CD14-positive monocyte (primary cell): ENCODE measurements around the gene HMCN1. TPM values are rescaled to one million over a fixed set of nuclear protein-coding genes. Genes with fewer than 3 reads are reported as not detected.

Experiments used
- DNase-seq, 3 donors: peaks; one replicate each; pipeline ENCODE4 v3.0.0-alpha.2; 2011 to 2022
- H2AFZ ChIP-seq: 2 replicates; pipeline ENCODE4 v1.6.0; 2012; ENCODE audit warnings: mild to moderate bottlenecking, low read depth, low read length, inconsistent platforms; ENCODE audit not compliant: insufficient read depth, poor library complexity, severe bottlenecking
- H3K27ac ChIP-seq, 2 donors: 1 replicate in 1 of 2; 2 replicates in 1 of 2; pipeline ENCODE4 v1.5.1; 2012 to 2013; ENCODE audit warnings: low read length in 2 of 2, control low read depth in 1 of 2, inconsistent platforms in 1 of 2, low read depth in 1 of 2, mild to moderate bottlenecking in 1 of 2
- H3K27me3 ChIP-seq, 2 donors: one replicate each; pipeline versions ENCODE4 v1.6.0 to v1.6.1; 2011 to 2013; ENCODE audit warnings: low read length in 2 of 2; ENCODE audit not compliant: control insufficient read depth in 2 of 2, insufficient read depth in 2 of 2
- H3K36me3 ChIP-seq, 2 donors: replicated peaks in 1 of 2; 1 replicate in 1 of 2; 2 replicates in 1 of 2; pipeline versions ENCODE4 v1.5.1 to v1.6.1; 2012 to 2013; ENCODE audit warnings: low read length in 2 of 2, control low read depth in 1 of 2, inconsistent platforms in 1 of 2, mild to moderate bottlenecking in 1 of 2; ENCODE audit not compliant: insufficient read depth in 2 of 2, control insufficient read depth in 1 of 2
- H3K4me1 ChIP-seq, 2 donors: 1 replicate in 1 of 2; 2 replicates in 1 of 2; pipeline versions ENCODE4 v1.5.1 to v1.6.1; 2012 to 2013; ENCODE audit warnings: low read length in 2 of 2, control low read depth in 1 of 2, inconsistent platforms in 1 of 2, mild to moderate bottlenecking in 1 of 2, moderate library complexity in 1 of 2; ENCODE audit not compliant: insufficient read depth in 2 of 2, control insufficient read depth in 1 of 2
- H3K4me2 ChIP-seq: replicated peaks from 2 replicates; pipeline ENCODE3; 2012; ENCODE audit warnings: low read length, moderate library complexity, mild to moderate bottlenecking; ENCODE audit not compliant: poor library complexity, severe bottlenecking; ENCODE audit errors: extremely low read depth
- H3K4me3 ChIP-seq, 3 experiments: fragments of 200-600 bp in 1 of 3; sonication (generic) in 1 of 3; replicated peaks in 1 of 3; 1 replicate in 2 of 3; 2 replicates in 1 of 3; pipeline ENCODE4 v1.5.1; 2011 to 2013; ENCODE audit warnings: low read length in 3 of 3, mild to moderate bottlenecking in 3 of 3, control low read depth in 2 of 3, low read depth in 2 of 3, inconsistent platforms in 1 of 3, moderate library complexity in 1 of 3
- H3K79me2 ChIP-seq: 2 replicates; pipeline ENCODE4 v1.6.0; 2012; ENCODE audit warnings: mild to moderate bottlenecking, control low read depth, inconsistent platforms, low read length, moderate library complexity; ENCODE audit not compliant: insufficient read depth
- H3K9ac ChIP-seq: 2 replicates; pipeline ENCODE4 v1.6.0; 2017; ENCODE audit warnings: low read length, mild to moderate bottlenecking; ENCODE audit not compliant: insufficient read depth, poor library complexity, severe bottlenecking
- H3K9me3 ChIP-seq, 2 donors: replicated peaks in 1 of 2; 1 replicate in 1 of 2; 2 replicates in 1 of 2; pipeline versions ENCODE4 v1.5.1 to v1.6.1; 2012 to 2013; ENCODE audit warnings: low read length in 2 of 2, control low read depth in 1 of 2; ENCODE audit not compliant: control insufficient read depth in 1 of 2, insufficient read depth in 1 of 2
- H4K20me1 ChIP-seq: 2 replicates; pipeline ENCODE4 v1.6.0; 2012; ENCODE audit warnings: mild to moderate bottlenecking, low read length, control low read depth, moderate library complexity; ENCODE audit not compliant: insufficient read depth
- H3K27ac Mint-ChIP-seq, 7 donors: one replicate each; pipeline ENCODE4 v1.8.0; 2020; ENCODE audit warnings: mild to moderate bottlenecking in 7 of 7, mixed read lengths in 7 of 7, moderate library complexity in 6 of 7, inconsistent platforms in 2 of 7
- H3K27me3 Mint-ChIP-seq, 3 donors: one replicate each; pipeline ENCODE4 v1.8.0; 2021 to 2022; ENCODE audit warnings: low read depth in 3 of 3, mild to moderate bottlenecking in 3 of 3, mixed read lengths in 3 of 3, moderate library complexity in 3 of 3, inconsistent platforms in 1 of 3
- H3K36me3 Mint-ChIP-seq, 2 donors: one replicate each; pipeline ENCODE4 v1.8.0; 2020; ENCODE audit warnings: mixed read lengths in 2 of 2, inconsistent platforms in 1 of 2, mild to moderate bottlenecking in 1 of 2
- H3K4me1 Mint-ChIP-seq: one replicate; pipeline ENCODE4 v1.8.0; 2020; ENCODE audit warnings: mild to moderate bottlenecking, mixed read lengths
- H3K4me3 Mint-ChIP-seq, 2 donors: one replicate each; pipeline ENCODE4 v1.8.0; 2020; ENCODE audit warnings: mild to moderate bottlenecking in 2 of 2, mixed read lengths in 2 of 2, moderate library complexity in 1 of 2
- H3K9me3 Mint-ChIP-seq, 7 donors: one replicate each; pipeline ENCODE4 v1.8.0; 2020 to 2022; ENCODE audit warnings: mixed read lengths in 7 of 7, mild to moderate bottlenecking in 6 of 7, moderate library complexity in 6 of 7, inconsistent platforms in 2 of 7
- CTCF ChIP-seq: fragments of 200-600 bp; IDR thresholded peaks from one replicate; pipeline ENCODE4 v1.8.0; 2022; ENCODE audit warnings: antibody characterized with exemption, mild to moderate bottlenecking
- WGBS: methylation state at CpG from one replicate; pipeline ENCODE4 v1.1.5; 2013; ENCODE audit warnings: missing lambda C conversion rate; ENCODE audit not compliant: insufficient coverage; 5-methylcytosine and 5-hydroxymethylcytosine counted together
- intact Hi-C, 2 donors: fragments of 100-400 bp; cut with micrococcal nuclease; formaldehyde crosslinking; loops; one replicate each; pipeline versions ENCODE4 v1.15.0 to v1.15.1; 2023
- polyA plus RNA-seq, 3 donors: library from polyadenylated mRNA; depleted of rRNA in 1 of 3; unstranded in 2 of 3; stranded (reverse) in 1 of 3; fragments of 300-500 nt in 2 of 3; fragments of >200 nt in 1 of 3; fragmentation: Illumina TruSeq in 2 of 3; gene quantifications; 1 replicate in 2 of 3; 2 replicates in 1 of 3; pipeline ENCODE4 v1.2.3, GENCODE V29; 2012 to 2021

Gene HMCN1
- polyA plus RNA-seq, 3 donors = not detected

- Histone ChIP-seq H3K4me2 (no peak overlapping the region), H3K79me2 (no peaks in the 10 kb centered on the region), H3K9ac (no peak overlapping the region), H3K9me3 (no peaks in the 10 kb centered on the region), H2AFZ (no peak overlapping the region), H3K4me3 (no peak overlapping the region), H3K36me3 (no peaks in the 10 kb centered on the region), H3K4me1 (no peaks in the 10 kb centered on the region), H3K27ac (no peak overlapping the region), H3K27me3 (no peaks in the 10 kb centered on the region), H4K20me1 (no peaks in the 10 kb centered on the region)
- Mint-ChIP-seq H3K4me1 (no peaks in the 10 kb centered on the region), H3K27me3 (no peaks in the 10 kb centered on the region), H3K36me3 (no peaks in the 10 kb centered on the region), H3K27ac (no peak overlapping the region), H3K4me3 (no peak overlapping the region), H3K9me3 (peaks cover 0 to 3% (median 0%) of the 10 kb centered on the region in 7 donors)
- intact Hi-C loops = no loop called here
- no peak for TF ChIP-seq CTCF
- DNase-seq = no peak
- no CpG with 5 or more reads among the region's 3 CpGs for WGBS
Observed at GRCh38 chr1:185920602-185921001, 186.4 kb downstream of the HMCN1 start.

- Histone ChIP-seq H3K4me3 (no peak overlapping the region), H3K27me3 (no peaks in the 10 kb centered on the region), H3K9me3 (no peaks in the 10 kb centered on the region), H3K79me2 (no peaks in the 10 kb centered on the region), H3K4me1 (no peaks in the 10 kb centered on the region), H2AFZ (no peak overlapping the region), H3K36me3 (no peaks in the 10 kb centered on the region), H3K27ac (no peak overlapping the region), H3K4me2 (no peak overlapping the region), H3K9ac (no peak overlapping the region), H4K20me1 (no peaks in the 10 kb centered on the region)
- Mint-ChIP-seq H3K4me1 (no peaks in the 10 kb centered on the region), H3K27me3 (no peaks in the 10 kb centered on the region), H3K4me3 (no peak overlapping the region), H3K27ac (no peak overlapping the region), H3K9me3 (peaks cover 0 to 3% (median 0%) of the 10 kb centered on the region in 7 donors), H3K36me3 (no peaks in the 10 kb centered on the region)
- no CpG with 5 or more reads among the region's 1 CpG for WGBS
- intact Hi-C loops = no loop called here
- DNase-seq = no peak
- TF ChIP-seq CTCF = no peak
Observed at GRCh38 chr1:185921636-185922035, 187.4 kb downstream of the HMCN1 start.
